H54 (cell line): Measurements from ENCODE around the gene ZNF615.
"Not testable (repeated sequence)": the region's sequence is repeated elsewhere in the genome, so short reads cannot be mapped to it uniquely, and the experiment has no call there.

Source experiments
- DNase-seq: peaks from one replicate; pipeline ENCODE4 v3.0.0; 2011; ENCODE audit warnings: low spot score, mixed read lengths; ENCODE audit not compliant: insufficient read length
- FAIRE-seq: peaks from 3 replicates; lab custom pipeline; 2011; peaks lifted over from hg19 to GRCh38; lab: Jason Lieb, UNC
- POLR2A ChIP-seq: IDR thresholded peaks from 2 replicates; pipeline ENCODE4 v1.6.1; 2011; ENCODE audit warnings: low read depth, mild to moderate bottlenecking, low read length

The ZNF615 gene

GRCh38 chr19:51965583-51965982 is 42.4 kb downstream of the ZNF615 start:
- TF ChIP-seq POLR2A = no peak
- no peak for DNase-seq
- FAIRE-seq = no peak

- not testable (repeated sequence) for DNase-seq
Observed at GRCh38 chr19:51960621-51961233, 47.3 kb downstream of the ZNF615 start.

GRCh38 chr19:51959791-51960190 is 48.2 kb downstream of the ZNF615 start:
- DNase-seq = no peak
- no peak for FAIRE-seq
- TF ChIP-seq POLR2A = no peak

More at GRCh38 chr19:51960621-51961233, 47.3 kb downstream of the ZNF615 start:
- not testable (repeated sequence) for FAIRE-seq

- not testable (repeated sequence) for DNase-seq, FAIRE-seq
Observed at GRCh38 chr19:51957846-51958245, 50.2 kb downstream of the ZNF615 start.

- DNase-seq (no peak), FAIRE-seq (no peak)
- TF ChIP-seq POLR2A = no peak
Observed at GRCh38 chr19:51948975-51949374, 59.0 kb downstream of the ZNF615 start.

GRCh38 chr19:51946602-51947001 is 61.4 kb downstream of the ZNF615 start:
- no peak for FAIRE-seq
- no peak for DNase-seq
- no peak for TF ChIP-seq POLR2A

- DNase-seq (no peak), FAIRE-seq (no peak)
- TF ChIP-seq POLR2A = no peak
Observed at GRCh38 chr19:51944798-51945552, 63.0 kb downstream of the ZNF615 start.
